GM23248 (cell line): Measurements from ENCODE around the gene DLGAP3.

Experiments
- EZH2 ChIP-seq: fragments of 200-600 bp; sonication (generic); IDR thresholded peaks from 2 replicates; pipeline ENCODE4 v1.6.1; 2018; ENCODE audit warnings: antibody characterized with exemption, mild to moderate bottlenecking; ENCODE audit not compliant: insufficient read depth, poor library complexity, severe bottlenecking
- EZH2phosphoT487 ChIP-seq: fragments of 200-600 bp; sonication (generic); IDR thresholded peaks from 2 replicates; pipeline ENCODE4 v1.6.1; 2018; ENCODE audit warnings: antibody characterized with exemption, moderate library complexity, mild to moderate bottlenecking, low read depth; ENCODE audit not compliant: insufficient read depth

GRCh38 chr1:34970220-34970735 lies 40.8 kb upstream of the DLGAP3 start:
- TF ChIP-seq EZH2 = no peak
- no peak for TF ChIP-seq EZH2phosphoT487
